Measurements from ENCODE around the gene IMPA2.

IMPA2 gene

GRCh38 chr18:12006488-12006840 is 25.2 kb downstream of the IMPA2 start:
- no peak for ATAC-seq
- DNase-seq, result no peak

DNA sequence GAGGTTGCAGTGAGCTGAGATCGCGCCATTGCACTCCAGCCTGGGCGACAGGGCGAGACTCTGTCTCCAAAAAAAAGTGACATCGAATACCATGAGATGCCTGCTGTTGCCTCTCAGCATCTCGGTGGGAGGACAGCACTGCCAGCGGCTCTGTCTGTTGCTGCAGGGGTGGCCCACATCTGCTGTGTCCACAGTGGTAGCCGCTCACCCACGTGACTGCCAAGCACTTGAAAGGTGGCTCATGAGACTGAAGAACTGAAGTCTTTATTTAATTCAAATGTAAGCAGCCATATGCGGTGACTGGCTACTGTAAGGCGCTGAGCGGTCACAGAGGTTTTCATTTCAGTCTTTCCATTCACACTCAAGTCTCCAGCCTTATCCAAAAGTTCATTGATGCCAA is 25.8 kb downstream of the IMPA2 start:
- Mint-ChIP-seq H3K4me3 (no peak overlapping the region), H3K27me3 (no peaks in the 10 kb centered on the region), H3K4me1 (no peaks in the 10 kb centered on the region), H3K27ac (no peak overlapping the region), H3K9me3 (no peaks in the 10 kb centered on the region)
- DNase-seq, result no peak
- ATAC-seq, result no peak

More at GRCh38 chr18:12006488-12006840, 25.2 kb downstream of the IMPA2 start:
- H3K4me1 Mint-ChIP-seq, result no peaks in the 10 kb centered on the region
- H3K4me3 Mint-ChIP-seq, result no peak overlapping the region
- no peaks in the 10 kb centered on the region for H3K27me3 Mint-ChIP-seq
- H3K9me3 Mint-ChIP-seq, result no peaks in the 10 kb centered on the region
- H3K27ac Mint-ChIP-seq, result peak overlapping the region in 1 of 2 donors; percentile 35

- H3K27ac Mint-ChIP-seq, result no peak overlapping the region
- no peaks in the 10 kb centered on the region for H3K9me3 Mint-ChIP-seq
- no peak for DNase-seq
- no peak overlapping the region for H3K4me3 Mint-ChIP-seq
- no peaks in the 10 kb centered on the region for H3K4me1 Mint-ChIP-seq
- no peak for ATAC-seq
- no peaks in the 10 kb centered on the region for H3K27me3 Mint-ChIP-seq
Observed at GRCh38 chr18:12008181-12008767, 27.0 kb downstream of the IMPA2 start.

DNA sequence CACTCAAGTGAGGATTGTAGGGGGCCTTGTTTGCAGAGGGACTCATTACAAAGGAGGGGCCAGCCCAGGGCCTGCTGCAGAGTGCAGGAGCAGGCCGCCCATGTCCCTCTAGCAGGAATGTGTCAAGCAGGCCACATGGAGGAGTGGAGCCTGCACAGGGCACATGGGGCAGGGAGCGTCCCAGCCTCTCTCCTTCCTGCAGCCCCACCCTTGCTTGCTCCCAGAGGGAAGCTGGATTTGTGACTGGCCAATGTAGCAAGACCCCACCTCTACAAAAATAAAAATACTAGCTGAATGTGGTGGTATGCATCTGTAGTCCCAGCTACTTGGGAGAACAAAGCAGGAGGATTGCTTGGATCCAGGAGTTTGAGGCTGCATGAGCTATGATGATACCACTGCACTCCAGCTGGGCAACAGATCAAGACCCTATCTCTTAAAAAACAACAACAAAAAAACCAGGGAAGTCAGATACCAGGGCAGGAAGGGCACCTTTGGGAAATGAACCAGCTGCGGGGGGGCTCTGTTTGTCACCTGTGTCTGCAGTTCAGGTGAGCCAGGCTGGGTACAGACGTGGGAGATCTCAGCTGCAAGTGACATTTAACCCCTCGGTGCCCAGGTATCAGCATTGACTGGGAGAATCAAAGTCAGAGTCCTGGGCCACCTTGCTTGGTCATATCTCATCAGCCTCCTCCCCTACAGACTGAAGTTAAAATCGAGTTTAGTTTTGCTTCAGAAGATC is 27.7 kb downstream of the IMPA2 start:
- no peaks in the 10 kb centered on the region for H3K4me1 Mint-ChIP-seq
- H3K27ac Mint-ChIP-seq, result no peak overlapping the region
- H3K9me3 Mint-ChIP-seq, result no peaks in the 10 kb centered on the region

DNA sequence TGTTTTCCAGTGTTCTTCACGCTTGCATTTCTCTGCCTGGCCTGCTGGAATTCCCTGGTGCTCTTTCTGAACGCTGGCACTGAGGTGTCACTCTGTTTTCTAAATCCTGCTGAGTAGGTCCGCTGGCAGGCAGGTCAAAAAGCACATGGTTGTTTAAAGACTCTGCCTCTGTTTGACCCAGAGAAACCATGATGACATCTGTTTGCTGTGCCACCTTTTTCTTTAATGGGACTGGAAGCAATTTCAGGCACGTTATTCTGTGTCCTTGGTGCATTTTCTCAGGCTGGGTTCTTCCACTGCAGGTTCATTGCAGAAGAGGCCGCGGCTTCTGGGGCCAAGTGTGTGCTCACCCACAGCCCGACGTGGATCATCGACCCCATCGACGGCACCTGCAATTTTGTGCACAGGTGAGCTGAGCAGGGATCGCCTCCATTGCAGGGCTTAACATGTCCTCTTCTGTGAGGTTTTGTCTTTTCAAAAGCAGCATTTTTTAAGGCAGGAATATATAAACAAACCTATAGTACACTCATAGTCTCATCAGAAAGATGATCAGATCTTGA is 28.4 kb downstream of the IMPA2 start:
- Mint-ChIP-seq H3K9me3 (no peaks in the 10 kb centered on the region), H3K4me3 (no peak overlapping the region), H3K27ac (no peak overlapping the region), H3K27me3 (no peaks in the 10 kb centered on the region), H3K4me1 (no peaks in the 10 kb centered on the region)
- ATAC-seq, result no peak
- DNase-seq, result no peak

More for the DNA sequence above, 27.7 kb downstream of the IMPA2 start:
- ATAC-seq, result no peak
- Mint-ChIP-seq H3K27me3 (no peaks in the 10 kb centered on the region), H3K4me3 (no peak overlapping the region)
- no peak for DNase-seq

DNA sequence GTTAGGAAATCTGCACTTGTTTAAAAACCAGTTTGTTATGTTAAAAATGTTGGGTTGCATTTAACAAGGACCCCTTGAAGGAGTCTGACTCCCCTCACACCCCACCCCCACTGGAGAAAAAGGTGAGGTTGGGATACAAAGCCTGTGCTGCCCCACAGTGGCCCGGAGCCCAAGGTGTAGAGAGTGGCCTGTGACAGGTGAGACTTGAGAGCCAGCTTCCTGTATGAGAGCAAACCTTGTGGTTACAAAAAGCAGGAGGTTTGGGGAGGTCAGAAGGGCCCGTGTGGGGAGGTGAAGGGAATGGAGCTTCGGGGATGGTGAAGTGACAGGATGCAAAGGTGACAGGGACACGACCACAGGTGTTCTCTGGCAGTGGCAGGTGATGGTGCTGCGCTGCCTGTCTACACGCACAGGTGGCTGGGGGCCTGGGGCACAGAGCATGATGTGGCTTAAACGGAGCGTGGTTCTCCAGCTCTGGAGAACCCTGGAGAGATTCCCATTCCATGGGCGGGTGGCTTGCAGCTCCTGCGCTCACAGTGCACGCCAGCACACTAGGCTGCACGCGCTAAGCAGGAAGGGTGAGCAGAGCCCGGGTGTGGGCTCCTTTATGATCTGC is 29.0 kb downstream of the IMPA2 start:
- H3K27me3 Mint-ChIP-seq, result no peaks in the 10 kb centered on the region
- no peak overlapping the region for H3K4me3 Mint-ChIP-seq
- H3K9me3 Mint-ChIP-seq, result no peaks in the 10 kb centered on the region
- DNase-seq, result no peak
- no peak for ATAC-seq
- no peaks in the 10 kb centered on the region for H3K4me1 Mint-ChIP-seq
- H3K27ac Mint-ChIP-seq, result no peak overlapping the region

DNA sequence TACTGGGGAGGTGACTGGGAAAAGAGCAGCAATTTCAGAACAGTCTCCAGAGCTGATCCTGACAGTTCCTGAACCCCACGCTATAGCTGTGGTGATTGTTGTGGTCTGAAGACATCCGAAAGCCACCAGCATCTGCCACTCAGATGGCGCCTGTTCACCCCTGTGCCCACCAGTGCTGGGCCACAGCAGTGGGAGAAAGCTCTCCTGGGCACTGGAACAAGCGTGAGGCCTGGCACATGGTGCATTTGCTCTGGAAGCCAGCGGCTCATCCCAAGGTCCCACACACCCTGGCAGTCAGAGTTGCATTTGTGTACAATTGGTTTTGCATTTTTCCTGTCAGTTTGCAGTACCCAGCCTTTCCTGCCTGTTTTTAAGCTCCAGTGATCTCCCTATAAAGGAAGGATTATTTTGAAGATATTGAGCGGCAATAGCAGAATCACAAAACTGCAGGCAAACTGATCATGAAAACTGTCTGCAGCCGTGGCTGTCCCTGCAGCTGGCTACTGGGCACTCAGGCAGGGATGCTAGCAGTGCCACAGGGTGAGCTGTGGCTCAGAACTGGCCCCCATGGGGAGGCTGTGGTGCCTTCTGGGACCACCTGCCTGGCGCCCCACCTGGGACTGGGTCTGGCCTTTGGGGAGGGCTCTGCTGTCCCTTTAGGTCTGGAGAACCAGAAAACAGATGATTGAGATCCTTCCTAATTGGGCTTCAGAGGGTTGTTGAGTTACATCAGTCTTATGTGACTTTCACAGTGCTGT is 30.1 kb downstream of the IMPA2 start:
- Mint-ChIP-seq H3K27ac (peak overlapping the region in 1 of 2 donors; percentile 3), H3K4me3 (no peak overlapping the region), H3K9me3 (no peaks in the 10 kb centered on the region), H3K27me3 (no peaks in the 10 kb centered on the region), H3K4me1 (no peaks in the 10 kb centered on the region)
- ATAC-seq (no peak), DNase-seq (no peak)

- Mint-ChIP-seq H3K4me1 (no peaks in the 10 kb centered on the region), H3K9me3 (no peaks in the 10 kb centered on the region), H3K27ac (no peak overlapping the region), H3K4me3 (no peak overlapping the region), H3K27me3 (no peaks in the 10 kb centered on the region)
- DNase-seq, result no peak
- no peak for ATAC-seq
Observed at GRCh38 chr18:12011957-12012549, 30.7 kb downstream of the IMPA2 start.

DNA sequence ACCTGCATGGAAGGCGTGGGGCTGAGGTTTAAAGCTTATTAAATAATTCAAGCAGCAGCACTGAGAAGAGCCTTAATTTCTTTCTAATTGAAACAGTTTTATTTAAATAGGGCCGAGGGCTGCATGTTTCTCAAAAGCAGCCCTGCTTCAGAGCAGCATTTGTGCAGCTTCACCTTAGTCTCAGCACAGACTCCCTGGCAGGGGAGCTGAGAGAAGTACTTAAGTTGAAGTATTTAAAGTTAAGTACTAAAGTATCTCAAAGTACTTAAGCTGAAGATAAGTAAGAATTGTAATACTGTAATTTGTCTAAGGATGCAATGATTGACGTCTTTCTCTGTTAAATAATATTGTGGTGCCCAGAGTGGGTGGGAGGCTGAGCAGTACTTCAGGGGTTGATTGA is 31.4 kb downstream of the IMPA2 start:
- ATAC-seq (no peak), DNase-seq (no peak)
- H3K27me3 Mint-ChIP-seq, result no peaks in the 10 kb centered on the region
- H3K4me1 Mint-ChIP-seq, result no peaks in the 10 kb centered on the region
- H3K9me3 Mint-ChIP-seq, result no peaks in the 10 kb centered on the region
- peak overlapping the region in 1 of 2 donors; percentile 23 for H3K27ac Mint-ChIP-seq
- no peak overlapping the region for H3K4me3 Mint-ChIP-seq

GRCh38 chr18:12013186-12013916 is 32.0 kb downstream of the IMPA2 start:
- Mint-ChIP-seq H3K4me3 (no peak overlapping the region), H3K4me1 (no peaks in the 10 kb centered on the region), H3K9me3 (no peaks in the 10 kb centered on the region), H3K27me3 (no peaks in the 10 kb centered on the region), H3K27ac (peak overlapping the region in 1 of 2 donors; percentile 5)
- DNase-seq (no peak), ATAC-seq (no peak)

DNA sequence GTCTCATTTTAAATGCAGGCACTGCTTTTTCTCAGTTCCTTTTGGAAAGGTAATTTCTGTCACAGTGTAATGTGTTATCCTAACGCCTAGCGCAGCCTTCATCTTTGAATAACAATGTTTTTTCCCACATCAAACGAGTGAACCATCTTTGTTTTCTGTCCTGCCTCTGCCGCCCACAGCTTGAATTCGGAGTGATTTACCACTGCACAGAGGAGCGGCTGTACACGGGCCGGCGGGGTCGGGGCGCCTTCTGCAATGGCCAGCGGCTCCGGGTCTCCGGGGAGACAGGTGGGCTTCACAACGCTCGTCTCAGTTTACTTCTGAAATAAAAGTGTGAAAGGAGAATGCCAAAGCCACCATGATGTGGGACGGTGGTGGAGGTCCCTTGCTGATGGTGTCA is 32.8 kb downstream of the IMPA2 start:
- ATAC-seq (no peak), DNase-seq (no peak)
- no peaks in the 10 kb centered on the region for H3K27me3 Mint-ChIP-seq
- H3K4me3 Mint-ChIP-seq, result no peak overlapping the region
- H3K4me1 Mint-ChIP-seq, result no peaks in the 10 kb centered on the region
- H3K9me3 Mint-ChIP-seq, result no peaks in the 10 kb centered on the region
- no peak overlapping the region for H3K27ac Mint-ChIP-seq

DNA sequence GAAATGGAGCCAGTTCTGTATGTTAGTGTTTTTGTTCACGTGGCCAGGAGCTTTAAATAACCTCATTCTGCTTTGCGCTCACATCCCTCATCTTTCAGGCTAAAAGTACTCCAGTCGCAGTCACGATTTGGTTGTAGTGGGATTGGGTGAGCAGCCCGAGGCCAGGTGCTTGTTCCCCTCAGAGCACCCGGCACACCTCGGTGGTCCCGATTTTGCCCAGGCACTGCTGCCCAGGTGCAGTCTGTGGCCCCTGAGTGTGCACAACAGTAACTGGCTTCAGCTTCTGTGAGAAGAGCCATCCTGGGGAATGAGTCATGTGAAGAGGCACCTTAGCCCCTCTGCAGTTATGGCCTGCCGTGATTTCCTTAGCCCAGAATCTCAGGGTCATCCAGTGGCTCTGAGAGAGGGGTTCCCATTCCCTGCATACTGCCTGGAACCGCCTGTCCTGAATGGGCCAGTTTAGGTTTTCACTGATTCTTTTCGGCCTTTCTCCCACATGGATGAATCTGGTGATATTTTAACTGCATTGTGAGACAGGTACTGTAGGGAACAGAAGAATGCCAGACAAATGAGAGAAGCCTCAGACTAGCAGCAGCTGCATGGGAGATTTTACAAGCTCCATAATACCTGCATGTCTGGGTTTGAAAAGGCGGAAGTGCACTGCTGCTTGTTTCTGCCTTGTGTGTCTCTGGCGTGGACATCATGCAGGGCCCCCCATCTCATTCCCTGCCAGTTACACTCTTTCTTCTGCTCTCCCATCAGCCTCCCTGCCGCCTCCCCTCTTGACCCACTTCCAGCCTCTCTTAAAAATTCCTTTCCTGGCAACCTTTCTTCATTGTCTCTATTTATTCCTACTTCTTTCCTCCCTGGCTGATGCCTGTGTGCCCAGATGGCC is 33.5 kb downstream of the IMPA2 start:
- Mint-ChIP-seq H3K27me3 (no peaks in the 10 kb centered on the region), H3K27ac (peak overlapping the region in 1 of 2 donors; percentile 60), H3K4me1 (no peaks in the 10 kb centered on the region), H3K4me3 (no peak overlapping the region), H3K9me3 (no peaks in the 10 kb centered on the region)
- no peak for DNase-seq
- ATAC-seq, result no peak

DNA sequence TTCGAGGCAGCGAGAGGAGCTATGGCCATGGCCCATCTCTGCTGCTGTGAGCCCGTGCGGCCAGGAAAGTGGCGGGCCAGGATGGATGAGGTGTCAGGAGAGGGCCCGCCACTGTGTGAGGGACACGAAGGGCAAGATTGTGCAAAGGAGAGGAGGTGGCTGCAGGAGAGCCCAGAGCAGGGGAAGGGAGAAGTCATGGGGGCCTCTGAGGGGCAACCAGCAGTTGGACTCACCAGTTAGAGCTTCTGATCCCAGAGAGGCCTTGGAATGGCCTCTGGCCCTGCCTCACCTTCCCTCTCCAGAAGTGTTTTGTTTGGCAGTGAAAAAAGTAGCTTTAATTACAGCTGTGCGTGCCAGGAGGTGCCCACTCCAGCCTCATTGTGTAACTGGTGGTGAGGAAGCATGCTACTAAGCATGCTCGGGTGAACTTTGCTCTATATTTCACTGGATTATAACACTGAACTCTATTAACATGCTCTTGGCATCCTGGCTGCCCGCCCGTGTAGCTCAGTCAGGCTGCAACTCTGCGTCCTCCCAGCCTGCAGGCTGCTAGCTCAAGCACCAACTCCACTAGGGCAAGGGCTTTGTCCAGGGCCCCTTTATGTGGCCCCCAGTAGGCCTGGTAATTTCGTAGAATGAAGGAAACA is 34.2 kb downstream of the IMPA2 start:
- Mint-ChIP-seq H3K27me3 (no peaks in the 10 kb centered on the region), H3K9me3 (no peaks in the 10 kb centered on the region), H3K4me3 (no peak overlapping the region), H3K4me1 (no peaks in the 10 kb centered on the region), H3K27ac (no peak overlapping the region)
- DNase-seq (no peak), ATAC-seq (no peak)

- peak overlapping the region; percentile 9 to 82 for H3K27ac Mint-ChIP-seq
- no peak for ATAC-seq
Observed at GRCh38 chr18:12017081-12017480, 35.8 kb downstream of the IMPA2 start.

More at GRCh38 chr18:12017081-12017480, 35.8 kb downstream of the IMPA2 start:
- Mint-ChIP-seq H3K4me3 (no peak overlapping the region), H3K27me3 (no peaks in the 10 kb centered on the region), H3K9me3 (no peaks in the 10 kb centered on the region), H3K4me1 (no peaks in the 10 kb centered on the region)
- no peak for DNase-seq

Data from stimulated activated naive CD8-positive, alpha-beta T cell treated with anti-CD3 and anti-CD28 coated beads, Interleukin-15, amount 100 ng/mL, for 72 hours (primary cell).